GM21515 (cell line): ENCODE data around the gene ABHD10.
A peak's percentile ranks its signal among the peaks of the same experiment; 100 is the strongest.

Source experiments
- ATAC-seq: cut with Tn5 transposase; IDR thresholded peaks from one replicate; pipeline ENCODE4 v1.9.1; 2021; ENCODE audit not compliant: unreplicated experiment

The ABHD10 gene

GRCh38 chr3:111978583-111979433 is at the start of gene ABHD10:
Gene ABHD10, plus strand, starts transcription at chr3:111979026. Its CDS starts 36 bp downstream, at chr3:111979062.
- ATAC-seq, result peak; percentile 94

DNA sequence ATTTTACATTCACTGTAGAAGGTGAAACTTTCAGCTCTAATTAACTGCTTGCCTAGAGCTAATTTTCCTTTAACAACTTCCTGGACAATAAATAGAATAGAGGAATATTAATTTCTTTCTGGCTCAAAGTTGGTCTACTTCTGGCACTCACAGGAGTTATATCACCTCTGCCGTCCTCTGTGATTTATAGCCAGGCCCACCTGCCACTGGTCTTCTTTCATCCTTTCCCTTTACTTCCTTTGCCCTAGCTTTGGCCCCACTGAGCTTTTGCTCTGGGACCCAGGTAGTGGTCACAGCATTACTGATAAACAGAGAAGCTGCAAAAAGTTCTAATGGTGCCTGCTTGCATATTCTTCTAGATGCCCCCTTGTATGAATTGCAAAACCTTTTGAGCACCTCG is 49.3 kb upstream of the ABHD10 start:
- ATAC-seq, result no peak

DNA sequence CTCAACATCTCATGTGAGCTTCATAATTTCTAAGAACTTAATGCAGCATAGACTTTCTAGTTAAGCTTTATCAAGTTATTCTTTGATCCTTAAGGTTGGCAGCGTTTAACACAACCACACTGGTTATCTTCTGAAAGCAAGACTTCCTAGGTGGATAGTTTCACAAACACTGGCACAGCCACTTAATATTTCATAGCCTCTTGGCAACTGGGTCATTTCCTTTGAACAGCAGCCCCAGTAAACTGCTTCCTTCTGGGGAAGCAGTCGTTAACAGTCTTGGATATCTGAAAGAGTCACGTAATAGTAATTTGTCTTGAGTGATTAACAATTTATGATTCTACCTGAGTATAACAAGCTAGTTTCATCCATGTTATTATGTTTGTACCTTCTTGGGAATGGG is 45.9 kb upstream of the ABHD10 start:
- ATAC-seq, result no peak

DNA sequence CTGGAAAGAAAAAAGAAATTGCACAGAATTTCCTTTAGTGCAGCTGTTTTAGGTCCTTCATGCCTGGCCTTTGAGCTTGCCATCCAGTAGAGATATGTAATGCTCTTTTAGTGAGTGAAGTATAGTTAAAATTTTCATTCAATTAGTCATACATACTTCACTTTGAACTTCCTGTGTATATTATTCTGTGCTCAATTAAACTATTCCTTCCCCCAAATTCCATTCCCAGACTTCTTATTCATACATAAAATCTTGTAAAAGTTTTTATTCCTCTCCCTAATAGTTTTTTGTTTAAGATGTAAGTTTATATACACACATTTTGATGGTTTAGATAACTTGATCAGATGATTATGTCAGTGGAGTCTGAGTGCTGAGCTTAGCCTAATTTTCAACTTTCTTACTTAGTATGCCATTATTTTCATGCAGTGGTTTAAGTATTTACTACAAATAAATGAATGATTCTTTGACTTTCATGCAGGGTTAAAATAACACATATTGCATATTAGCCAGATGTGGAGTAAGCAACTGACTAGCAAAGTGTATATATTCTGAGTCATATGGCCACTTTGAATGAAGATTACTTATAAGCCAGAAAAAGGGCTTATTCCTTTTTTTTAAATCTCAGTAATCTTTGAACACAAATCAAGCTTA is 42.5 kb upstream of the ABHD10 start:
- no peak for ATAC-seq

GRCh38 chr3:111936967-111937366 is 41.9 kb upstream of the ABHD10 start:
- no peak for ATAC-seq

- no peak for ATAC-seq
Measured at GRCh38 chr3:111937871-111938270, 41.0 kb upstream of the ABHD10 start.

GRCh38 chr3:111939873-111940272 is 39.0 kb upstream of the ABHD10 start:
- ATAC-seq, result no peak

- ATAC-seq, result no peak
Measured at GRCh38 chr3:111943533-111943932, 35.3 kb upstream of the ABHD10 start.

DNA sequence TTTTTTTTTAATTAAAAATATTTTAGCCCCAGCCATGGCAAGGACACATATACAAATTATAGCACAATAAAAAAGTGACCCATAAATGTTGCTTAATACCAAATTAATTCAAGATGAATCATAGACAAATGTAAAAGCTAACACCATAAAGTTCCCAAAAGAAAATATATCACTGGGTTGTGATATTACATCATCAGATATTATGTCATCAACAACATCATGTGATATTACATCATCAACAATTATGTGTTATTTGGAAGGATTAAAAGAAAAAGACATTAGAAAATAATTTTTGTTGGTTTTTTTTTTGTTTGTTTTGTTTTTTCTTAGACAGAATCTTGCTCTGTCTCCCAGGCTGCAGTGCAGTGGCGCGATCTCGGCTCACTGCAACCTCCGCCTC is 34.5 kb upstream of the ABHD10 start:
- no peak for ATAC-seq

DNA sequence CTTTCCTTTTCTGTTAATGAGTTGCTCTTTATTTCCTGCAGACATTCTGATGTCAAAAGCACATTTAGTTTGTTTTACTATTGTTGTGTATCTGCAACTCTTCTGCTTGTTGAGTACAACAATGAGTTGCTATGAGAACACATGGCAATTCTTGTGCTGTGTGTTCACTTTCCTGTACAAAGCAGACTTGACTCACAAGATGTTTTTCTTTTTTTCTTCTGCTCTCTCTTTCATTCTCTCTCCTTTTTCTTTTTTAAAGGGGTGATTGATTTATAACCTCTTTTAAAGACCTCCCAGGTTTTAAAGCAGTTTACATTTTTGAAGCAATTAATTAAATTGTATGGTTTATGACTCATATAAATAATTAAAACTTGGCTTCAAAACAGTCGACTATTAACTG is 31.6 kb upstream of the ABHD10 start:
- no peak for ATAC-seq

GRCh38 chr3:111948786-111949185 is 30.0 kb upstream of the ABHD10 start:
- ATAC-seq, result no peak

GRCh38 chr3:111949712-111950111 is 29.1 kb upstream of the ABHD10 start:
- no peak for ATAC-seq

DNA sequence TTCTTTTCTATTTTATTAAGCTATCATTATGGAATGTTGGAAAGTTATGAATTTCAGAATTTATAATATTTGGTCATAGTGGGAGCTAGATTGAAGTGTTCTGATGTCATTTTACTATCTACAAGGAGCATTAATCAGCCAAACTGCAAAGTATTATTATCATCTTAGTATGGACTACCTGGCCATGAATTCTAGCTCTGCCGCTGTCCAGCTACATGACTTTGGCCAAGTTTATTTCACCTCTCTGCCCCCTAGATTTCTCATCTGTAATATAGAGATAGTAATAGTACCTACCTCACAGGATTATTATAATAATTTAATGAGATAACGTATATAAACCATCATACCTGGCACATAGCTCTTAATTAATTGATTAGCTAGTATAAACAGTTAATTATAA is 27.8 kb upstream of the ABHD10 start:
- no peak for ATAC-seq

- ATAC-seq, result no peak
Measured at GRCh38 chr3:111952086-111952485, 26.7 kb upstream of the ABHD10 start.

GRCh38 chr3:111952866-111953450 is 25.9 kb upstream of the ABHD10 start:
- ATAC-seq, result no peak

GRCh38 chr3:111954228-111954990 is 24.4 kb upstream of the ABHD10 start:
- no peak for ATAC-seq

- ATAC-seq, result no peak
Measured at GRCh38 chr3:111955876-111956275, 22.9 kb upstream of the ABHD10 start.

- no peak for ATAC-seq
Measured at GRCh38 chr3:111956449-111956848, 22.4 kb upstream of the ABHD10 start.

GRCh38 chr3:111956995-111957734 is 21.7 kb upstream of the ABHD10 start:
- ATAC-seq, result no peak

DNA sequence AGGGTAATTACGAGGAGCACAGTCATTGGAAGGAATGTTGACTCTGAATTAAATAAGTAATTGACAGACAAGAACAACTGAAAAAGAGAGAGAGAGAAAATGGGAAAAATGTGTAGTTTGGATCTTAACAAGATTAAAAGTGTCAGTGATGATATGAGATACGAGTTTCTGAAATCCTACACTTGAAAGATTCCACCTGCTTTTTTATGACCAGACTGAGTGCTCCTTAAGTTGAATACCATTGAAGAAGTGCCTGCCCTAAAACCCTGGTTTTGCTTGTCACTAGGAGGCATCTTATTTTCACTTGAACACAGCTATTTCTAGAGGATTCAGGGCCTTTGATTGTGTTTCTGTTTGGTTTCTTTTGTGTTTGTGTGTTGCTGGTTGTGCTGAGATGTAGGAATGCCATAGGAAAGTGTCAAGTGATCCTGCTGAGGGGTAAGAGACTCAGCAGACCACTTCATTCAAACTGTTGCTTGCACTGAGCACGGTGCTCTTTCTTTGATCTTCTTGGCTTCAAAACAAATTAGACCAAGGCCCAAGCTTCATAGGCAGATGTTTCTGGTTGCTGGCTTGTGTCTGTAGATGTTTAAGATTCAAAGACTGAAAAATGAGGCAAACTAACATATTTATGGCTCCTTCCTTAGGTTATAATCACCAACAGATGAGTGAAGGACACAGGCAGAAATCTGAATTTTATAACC is 17.2 kb upstream of the ABHD10 start:
- no peak for ATAC-seq
